SU-DHL-6 (cell line): ENCODE measurements around the gene GYPB.
"Not testable (repeated sequence)": the region's sequence is repeated elsewhere in the genome, so short reads cannot be mapped to it uniquely, and the experiment has no call there.

ENCODE experiments used
- H2AFZ ChIP-seq: fragments of 200-600 bp; sonication (generic); 2 replicates; pipeline ENCODE4 v1.6.1; 2014; ENCODE audit warnings: low read depth, mild to moderate bottlenecking, moderate library complexity, mixed read lengths, antibody characterized with exemption, low read length; ENCODE audit not compliant: severe bottlenecking
- H3F3A ChIP-seq: fragments of 200-600 bp; shearing (Covaris generic); 2 replicates; pipeline ENCODE4 v1.6.0; 2016; ENCODE audit warnings: antibody characterized with exemption, mild to moderate bottlenecking; ENCODE audit not compliant: insufficient read depth
- H3K27ac ChIP-seq: fragments of 200-600 bp; sonication (generic); 2 replicates; pipeline ENCODE4 v1.5.1; 2016; ENCODE audit warnings: low read depth, mild to moderate bottlenecking, low read length, moderate library complexity, mixed read lengths
- H3K27me3 ChIP-seq: fragments of 200-600 bp; sonication (generic), shearing (Covaris generic); 2 replicates; pipeline ENCODE4 v1.6.0; 2014; ENCODE audit warnings: mild to moderate bottlenecking, low read length
- H3K36me3 ChIP-seq: fragments of 200-600 bp; sonication (generic); 2 replicates; pipeline ENCODE4 v1.6.1; 2014; ENCODE audit warnings: mild to moderate bottlenecking, low read length, mixed read lengths
- H3K4me2 ChIP-seq: fragments of 300-600, 200-600 bp; shearing (Covaris generic), sonication (generic); 2 replicates; pipeline ENCODE4 v1.6.0; 2014; ENCODE audit warnings: low read length, low read depth, mild to moderate bottlenecking; ENCODE audit not compliant: poor library complexity, severe bottlenecking
- H3K4me3 ChIP-seq: fragments of 200-600 bp; sonication (generic); 2 replicates; pipeline ENCODE4 v1.5.1; 2014; ENCODE audit warnings: antibody characterized with exemption, low read length, mild to moderate bottlenecking, mixed read lengths; ENCODE audit not compliant: insufficient read depth, poor library complexity, severe bottlenecking
- H3K79me2 ChIP-seq: fragments of 200-600 bp; sonication (generic); 2 replicates; pipeline ENCODE4 v1.6.1; 2014; ENCODE audit warnings: mild to moderate bottlenecking, low read length, moderate library complexity; ENCODE audit not compliant: insufficient read depth
- H3K9ac ChIP-seq: fragments of 200-600 bp; sonication (generic); 2 replicates; pipeline ENCODE4 v1.7.0; 2014; ENCODE audit warnings: mild to moderate bottlenecking, low read length
- H3K9me2 ChIP-seq: fragments of 200-600 bp; sonication (generic); replicated peaks from 2 replicates; pipeline ENCODE4 v1.6.1; 2014; ENCODE audit warnings: low read length; ENCODE audit not compliant: insufficient read depth
- H3K9me3 ChIP-seq: fragments of 200-600 bp; sonication (generic); 2 replicates; pipeline ENCODE4 v1.6.1; 2014; ENCODE audit warnings: low read length, mixed read lengths; ENCODE audit not compliant: insufficient read depth
- H4K20me1 ChIP-seq: fragments of 200-600 bp; sonication (generic); 2 replicates; pipeline ENCODE4 v1.6.1; 2014; ENCODE audit warnings: low read depth, mild to moderate bottlenecking, antibody characterized with exemption, low read length, moderate library complexity, mixed read lengths

Gene GYPB

DNA sequence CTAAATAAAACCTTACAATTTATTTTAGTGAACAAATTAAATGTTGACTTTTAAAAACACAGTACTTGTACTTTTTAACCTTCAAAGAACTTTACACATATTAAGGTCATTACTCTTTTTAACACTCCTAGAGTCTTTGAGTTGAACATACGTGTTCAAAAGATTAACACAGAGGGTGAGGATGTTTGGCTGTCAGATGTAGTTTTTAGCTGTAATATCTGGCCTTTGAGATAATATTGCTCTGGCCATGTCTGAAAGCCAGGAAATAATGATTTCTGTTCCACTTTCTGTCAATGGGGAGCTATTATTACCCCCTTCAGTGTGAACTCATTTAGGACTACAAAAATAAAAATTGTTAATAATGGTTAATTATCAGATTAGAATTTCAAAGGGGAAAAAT is 71.7 kb downstream of the GYPB start:
- H3K9me2 ChIP-seq, H3F3A ChIP-seq, H3K79me2 ChIP-seq, H3K4me2 ChIP-seq, H3K9ac ChIP-seq, H4K20me1 ChIP-seq, H3K36me3 ChIP-seq, H3K9me3 ChIP-seq, H3K27ac ChIP-seq, H2AFZ ChIP-seq, H3K27me3 ChIP-seq, H3K4me3 ChIP-seq: not testable (repeated sequence)
